AG04449 (cell line): Measurements from ENCODE around the gene HOXA9.

Experiments used
- CTCF ChIA-PET: fragments of 350-600 bp; formaldehyde crosslinking; extraction: SDS; loops from one replicate; lab custom pipeline; 2021; ENCODE audit warnings: antibody characterized with exemption; lab: Yijun Ruan, JAX
- POLR2A ChIA-PET: fragments of 400-600, 350-600 bp; formaldehyde crosslinking; extraction: SDS; loops from one replicate; lab custom pipeline; 2020; ENCODE audit warnings: antibody characterized with exemption, inconsistent platforms; lab: Yijun Ruan, JAX
- DNase-seq: peaks from one replicate; pipeline ENCODE4 v3.0.0-alpha.2; 2010; ENCODE audit warnings: low read depth, low spot score
- H3K4me3 ChIP-seq: 2 replicates; pipeline ENCODE4 v1.5.1; 2011; ENCODE audit warnings: low read depth, mild to moderate bottlenecking, control low read depth, low read length
- TF ChIP-seq, protein P1 (sequence below): IDR thresholded peaks from one replicate; pipeline ENCODE4 v1.5.1; 2011; ENCODE audit warnings: mild to moderate bottlenecking, moderate library complexity, low read length, control low read depth, inconsistent platforms; ENCODE audit not compliant: insufficient read depth; ENCODE audit errors: missing control alignments

Gene HOXA9

DNA sequence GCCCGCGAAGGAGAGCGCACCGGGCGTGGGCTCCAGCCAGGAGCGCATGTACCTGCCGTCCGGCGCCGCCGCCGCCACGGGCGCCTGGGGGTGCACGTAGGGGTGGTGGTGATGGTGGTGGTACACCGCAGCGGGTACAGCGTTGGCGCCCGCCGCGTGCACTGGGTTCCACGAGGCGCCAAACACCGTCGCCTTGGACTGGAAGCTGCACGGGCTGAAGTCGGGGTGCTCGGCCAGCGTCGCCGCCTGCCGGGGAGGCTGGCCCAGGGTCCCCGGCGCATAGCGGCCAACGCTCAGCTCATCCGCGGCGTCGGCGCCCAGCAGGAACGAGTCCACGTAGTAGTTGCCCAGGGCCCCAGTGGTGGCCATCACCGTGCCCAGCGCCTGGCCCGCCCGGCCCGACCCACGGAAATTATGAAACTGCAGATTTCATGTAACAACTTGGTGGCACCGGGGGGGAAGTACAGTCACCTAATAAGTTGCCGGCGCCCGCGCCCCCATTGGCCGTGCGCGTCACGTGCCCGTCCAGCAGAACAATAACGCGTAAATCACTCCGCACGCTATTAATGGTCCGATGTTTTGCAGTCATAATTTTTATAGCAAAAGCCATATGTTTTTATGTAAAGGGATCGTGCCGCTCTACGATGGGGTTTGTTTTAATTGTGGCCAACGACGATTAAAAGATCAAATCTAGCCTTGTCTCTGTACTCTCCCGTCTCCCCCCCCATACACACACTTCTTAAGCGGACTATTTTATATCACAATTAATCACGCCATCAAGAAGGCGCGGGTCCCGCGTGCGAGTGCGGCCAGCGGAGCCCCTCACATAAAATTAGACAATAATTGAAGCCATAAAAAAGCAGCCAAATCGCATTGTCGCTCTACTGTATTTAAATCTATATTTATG, at the start of gene HOXA9:
Gene HOXA9, minus strand, starts transcription at position 449 of the 907 bp plus-strand sequence. Its CDS starts 80 bp downstream, at position 369.
- H3K4me3 ChIP-seq: peak within 1 kb of the TSS; percentile 75
- TF ChIP-seq, protein P1, sequence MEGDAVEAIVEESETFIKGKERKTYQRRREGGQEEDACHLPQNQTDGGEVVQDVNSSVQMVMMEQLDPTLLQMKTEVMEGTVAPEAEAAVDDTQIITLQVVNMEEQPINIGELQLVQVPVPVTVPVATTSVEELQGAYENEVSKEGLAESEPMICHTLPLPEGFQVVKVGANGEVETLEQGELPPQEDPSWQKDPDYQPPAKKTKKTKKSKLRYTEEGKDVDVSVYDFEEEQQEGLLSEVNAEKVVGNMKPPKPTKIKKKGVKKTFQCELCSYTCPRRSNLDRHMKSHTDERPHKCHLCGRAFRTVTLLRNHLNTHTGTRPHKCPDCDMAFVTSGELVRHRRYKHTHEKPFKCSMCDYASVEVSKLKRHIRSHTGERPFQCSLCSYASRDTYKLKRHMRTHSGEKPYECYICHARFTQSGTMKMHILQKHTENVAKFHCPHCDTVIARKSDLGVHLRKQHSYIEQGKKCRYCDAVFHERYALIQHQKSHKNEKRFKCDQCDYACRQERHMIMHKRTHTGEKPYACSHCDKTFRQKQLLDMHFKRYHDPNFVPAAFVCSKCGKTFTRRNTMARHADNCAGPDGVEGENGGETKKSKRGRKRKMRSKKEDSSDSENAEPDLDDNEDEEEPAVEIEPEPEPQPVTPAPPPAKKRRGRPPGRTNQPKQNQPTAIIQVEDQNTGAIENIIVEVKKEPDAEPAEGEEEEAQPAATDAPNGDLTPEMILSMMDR: peak; percentile 4
- DNase-seq: peak; percentile 88
- ChIA-PET CTCF (interaction anchor here (1.0 to 6.8 kb wide), 7 partner anchors 9 to 1309 kb away, joined by 3 to 117 read pairs (median 3); partner anchors contain the start of genes HOXA10, HOXA3 and HOXA7), POLR2A (interaction anchor here (1.1 to 2.4 kb wide), 3 partner anchors 9 to 14 kb away, joined by 3 to 13 read pairs (median 12); partner anchors contain the start of gene HOXA7)

DNA sequence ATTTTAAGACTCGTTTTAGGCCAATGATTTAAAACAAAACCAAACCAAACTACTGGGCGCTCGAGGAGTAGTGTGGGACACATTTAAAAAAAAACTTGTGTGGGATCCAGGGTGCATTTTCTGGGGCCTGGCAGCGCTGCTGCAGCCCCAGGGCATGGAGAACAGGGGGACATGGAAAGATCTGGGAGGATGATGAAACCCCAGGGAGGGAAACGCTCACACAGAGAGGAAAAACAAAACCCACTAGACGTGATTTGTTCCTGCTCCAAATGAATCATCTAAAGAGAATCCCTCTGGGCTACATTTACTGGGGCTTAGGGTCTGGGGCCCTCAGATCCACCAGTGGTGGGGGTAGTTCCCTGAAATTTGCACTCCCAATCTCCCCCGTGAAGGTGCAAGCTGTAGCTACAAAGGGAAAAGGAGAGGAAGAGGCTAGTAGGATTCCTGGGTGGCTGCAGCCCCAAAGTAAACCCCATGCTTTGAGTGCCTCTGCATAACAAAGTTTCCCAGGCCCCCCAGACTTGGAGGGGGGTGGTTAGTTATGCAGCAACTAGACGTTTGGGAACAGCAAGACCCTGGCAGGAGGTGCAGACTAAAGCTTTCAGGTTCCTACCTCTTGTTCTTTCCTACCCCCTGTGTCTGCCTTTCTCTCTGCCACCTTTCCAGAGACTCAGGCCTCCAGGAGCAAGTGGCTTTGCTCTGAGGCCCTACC, 49.1 kb upstream of the HOXA9 start:
- CTCF ChIA-PET: interaction anchor here (0.8 kb wide), 1 partner anchor 8 kb away, joined by 3 read pairs; no protein-coding TSS in a partner anchor
- TF ChIP-seq, protein P1: no peak
- no peak overlapping the region for H3K4me3 ChIP-seq
- no peak for DNase-seq
- POLR2A ChIA-PET: no interaction called here

DNA sequence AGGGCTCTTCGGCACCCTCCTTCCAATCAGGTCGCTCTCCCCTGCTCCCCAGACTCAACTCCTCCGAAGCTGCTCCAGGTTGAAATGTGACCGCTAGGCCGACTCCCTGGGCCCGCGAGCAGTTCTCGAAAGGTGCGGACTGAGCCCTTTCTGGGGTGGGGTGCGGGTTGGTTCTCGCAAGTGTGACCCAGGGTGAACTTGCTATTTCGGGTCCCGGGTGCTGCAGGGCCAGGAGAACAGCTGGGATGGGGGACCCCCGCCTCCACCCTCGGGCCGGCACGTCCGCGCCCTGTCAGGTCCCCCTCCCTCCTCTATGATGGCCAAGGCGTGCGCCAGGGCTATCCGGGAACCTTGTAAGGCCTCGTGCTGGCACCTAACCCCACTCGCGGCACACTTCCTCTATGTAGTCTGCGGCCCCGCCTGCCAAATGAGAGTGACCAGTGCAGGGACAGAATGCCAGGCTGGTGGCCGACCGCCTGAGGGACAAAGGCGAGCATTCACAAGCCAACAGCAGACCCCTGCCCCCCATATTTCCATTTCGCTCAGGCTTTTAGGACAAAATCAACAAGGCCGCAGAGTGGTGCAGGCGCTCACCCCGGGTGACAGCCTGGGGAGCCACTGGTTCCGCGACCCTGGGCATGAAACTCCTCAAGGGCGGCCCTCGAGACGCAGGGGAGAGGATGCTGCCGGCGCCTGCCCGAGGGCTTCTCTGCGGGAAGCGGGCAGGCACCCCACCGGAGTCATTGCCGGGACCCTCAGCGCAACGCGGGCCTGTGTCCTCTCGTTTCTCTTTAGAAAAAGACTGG, 48.3 kb upstream of the HOXA9 start:
- ChIA-PET CTCF (no interaction called here), POLR2A (no interaction called here)
- H3K4me3 ChIP-seq: no peak overlapping the region
- TF ChIP-seq, protein P1: no peak
- DNase-seq: no peak

DNA sequence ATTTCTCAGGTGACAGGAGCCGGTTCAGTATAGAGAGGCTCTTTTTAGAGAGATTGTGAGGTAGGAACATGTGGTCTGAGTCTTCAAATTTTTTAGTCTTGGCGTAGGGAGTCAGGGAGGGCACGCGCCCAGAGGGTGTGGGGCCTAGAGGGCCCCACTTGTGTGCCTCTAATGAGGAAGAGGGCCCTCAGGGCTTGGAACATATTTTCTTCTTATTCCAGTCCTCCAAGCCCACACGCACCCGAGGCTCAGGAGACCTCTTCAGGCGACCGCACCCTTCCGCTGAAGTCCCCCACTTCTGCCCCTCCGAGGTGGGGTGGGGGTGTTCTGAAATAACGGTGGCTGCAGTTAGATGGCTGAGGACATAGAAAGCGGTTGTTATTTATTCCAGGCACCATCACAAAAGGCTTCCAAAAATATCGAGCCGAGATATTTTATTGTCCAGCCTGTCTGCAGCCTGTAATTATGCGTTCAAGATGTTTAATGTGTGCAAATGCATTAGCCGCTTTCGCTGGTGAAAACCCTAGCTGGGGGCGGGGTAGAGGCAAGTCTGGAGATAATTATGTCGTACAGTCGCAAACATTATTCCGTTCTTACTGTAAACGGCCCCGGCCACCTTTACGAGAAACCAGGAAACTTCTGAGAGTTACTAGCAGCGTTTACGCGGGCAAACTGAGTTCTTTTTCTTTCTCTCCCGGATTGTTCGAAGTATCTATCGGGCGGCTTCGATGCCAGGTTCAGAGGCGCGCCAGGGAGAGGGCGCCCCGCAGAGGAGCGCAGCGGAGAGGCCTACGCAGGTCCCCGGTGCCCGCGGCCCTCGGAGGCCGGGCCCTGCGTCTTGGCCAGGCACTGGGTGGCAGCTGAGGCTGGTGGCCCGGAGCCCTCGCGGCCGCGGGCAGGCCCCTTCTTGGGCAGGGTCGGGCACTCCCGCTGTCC, 47.4 kb upstream of the HOXA9 start:
- ChIA-PET POLR2A (no interaction called here), CTCF (interaction anchor here (1.5 to 8.4 kb wide), 3 partner anchors 11 to 363 kb away, joined by 3 to 83 read pairs (median 21); no protein-coding TSS in a partner anchor)
- TF ChIP-seq, protein P1: no peak
- DNase-seq: no peak
- H3K4me3 ChIP-seq: no peak overlapping the region

DNA sequence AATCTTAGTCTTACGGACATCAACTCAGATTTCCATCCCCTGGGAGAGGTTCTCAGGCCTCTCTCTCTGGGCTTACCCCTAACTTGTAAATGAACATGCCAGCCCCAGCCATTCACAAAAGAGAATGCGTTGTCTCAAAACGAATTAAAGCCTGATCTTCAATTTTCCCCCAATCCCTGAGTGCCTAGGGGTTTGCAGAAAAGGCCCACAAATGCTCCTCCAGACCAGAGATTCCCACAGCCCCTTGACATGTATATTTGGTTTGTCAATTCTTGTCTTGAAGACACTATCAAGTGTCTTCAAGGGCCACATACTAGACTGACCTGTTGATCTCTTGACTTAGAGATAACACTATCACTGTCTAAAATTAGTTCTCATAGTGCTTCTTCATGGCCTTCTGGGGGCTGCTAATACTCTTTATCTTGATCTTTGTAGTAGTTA, 46.4 kb upstream of the HOXA9 start:
- H3K4me3 ChIP-seq: no peak overlapping the region
- ChIA-PET CTCF (interaction anchor here (1.0 to 8.4 kb wide), 10 partner anchors 9 to 566 kb away, joined by 3 to 83 read pairs (median 12); partner anchors contain the start of genes EVX1 and HOXA13), POLR2A (no interaction called here)
- no peak for DNase-seq
- TF ChIP-seq, protein P1: no peak
